Measurements from ENCODE around the gene TAS2R5. TPM values are rescaled to one million over a fixed set of nuclear protein-coding genes. Genes with fewer than 3 reads are reported as not detected.
"Not testable (repeated sequence)": the region's sequence is repeated elsewhere in the genome, so short reads cannot be mapped to it uniquely, and the experiment has no call there.

Gene TAS2R5
- total RNA-seq, 4 donors from 2014 or later = 2.3 to 3.8 (median 3.1) TPM

GRCh38 chr7:141754939-141755338, 35.1 kb upstream of the TAS2R5 start:
- WGBS, 2 donors = 86 to 94% methylated on average over 6 of the region's 6 CpGs
- H3K4me3 ChIP-seq (replicated peaks in 1 of 3) = no peak overlapping the region
- no peak overlapping the region for H3K27ac ChIP-seq
- intact Hi-C loops (cut with DNase I) = no loop called here
- no peaks in the 10 kb centered on the region for H3K9me3 ChIP-seq
- H3K4me1 ChIP-seq = no peaks in the 10 kb centered on the region
- TF ChIP-seq POLR2A (IDR thresholded peaks at IDR 0.05) = no peak
- TF ChIP-seq, protein P1, sequence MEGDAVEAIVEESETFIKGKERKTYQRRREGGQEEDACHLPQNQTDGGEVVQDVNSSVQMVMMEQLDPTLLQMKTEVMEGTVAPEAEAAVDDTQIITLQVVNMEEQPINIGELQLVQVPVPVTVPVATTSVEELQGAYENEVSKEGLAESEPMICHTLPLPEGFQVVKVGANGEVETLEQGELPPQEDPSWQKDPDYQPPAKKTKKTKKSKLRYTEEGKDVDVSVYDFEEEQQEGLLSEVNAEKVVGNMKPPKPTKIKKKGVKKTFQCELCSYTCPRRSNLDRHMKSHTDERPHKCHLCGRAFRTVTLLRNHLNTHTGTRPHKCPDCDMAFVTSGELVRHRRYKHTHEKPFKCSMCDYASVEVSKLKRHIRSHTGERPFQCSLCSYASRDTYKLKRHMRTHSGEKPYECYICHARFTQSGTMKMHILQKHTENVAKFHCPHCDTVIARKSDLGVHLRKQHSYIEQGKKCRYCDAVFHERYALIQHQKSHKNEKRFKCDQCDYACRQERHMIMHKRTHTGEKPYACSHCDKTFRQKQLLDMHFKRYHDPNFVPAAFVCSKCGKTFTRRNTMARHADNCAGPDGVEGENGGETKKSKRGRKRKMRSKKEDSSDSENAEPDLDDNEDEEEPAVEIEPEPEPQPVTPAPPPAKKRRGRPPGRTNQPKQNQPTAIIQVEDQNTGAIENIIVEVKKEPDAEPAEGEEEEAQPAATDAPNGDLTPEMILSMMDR (IDR thresholded peaks at IDR 0.05) = peak; percentile 9 to 46 (median 34)
- peaks cover 36 to 48% of the 10 kb centered on the region in 2 donors for H3K36me3 ChIP-seq
- H3K27me3 ChIP-seq = no peaks in the 10 kb centered on the region
- no peak for DNase-seq

DNA sequence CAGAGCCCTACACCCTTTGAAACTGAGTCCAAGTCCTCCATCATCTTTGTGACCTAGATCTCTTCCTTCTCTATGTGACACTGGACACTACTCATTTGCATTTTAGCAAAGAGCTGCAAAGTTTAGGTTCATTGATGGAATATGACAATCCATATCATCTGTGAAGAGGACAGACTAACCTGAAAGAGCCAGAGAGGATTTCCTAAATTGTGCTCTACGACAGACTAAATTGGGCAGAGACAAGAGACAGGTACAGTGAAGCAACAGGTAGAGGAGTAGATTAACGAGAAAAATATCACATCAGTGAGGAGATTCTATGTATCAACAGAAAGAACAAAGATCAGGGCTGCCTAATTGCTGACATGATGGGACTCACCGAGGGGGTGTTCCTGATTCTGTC, 26.2 kb upstream of the TAS2R5 start, which contains the start of gene TAS2R3:
TAS2R3 (plus strand) TSS at position 301 of the 400 bp plus-strand sequence; CDS start at position 363, 62 bp downstream.
- intact Hi-C loops (cut with DNase I) = no loop called here
- 95% methylated on average over 3 of the region's 3 CpGs for WGBS, 2 donors
- Histone ChIP-seq H3K36me3 (peaks cover 0 to 10% of the 10 kb centered on the region in 2 donors), H3K27me3 (no peaks in the 10 kb centered on the region), H3K9me3 (no peaks in the 10 kb centered on the region), H3K4me1 (no peaks in the 10 kb centered on the region), H3K4me3 (replicated peaks in 1 of 3) (no peak within 1 kb of the TSS), H3K27ac (no peak within 1 kb of the TSS)
- no peak for TF ChIP-seq POLR2A (IDR thresholded peaks at IDR 0.05)
- TF ChIP-seq, protein P1 (IDR thresholded peaks at IDR 0.05) = no peak
- no peak for DNase-seq

DNA sequence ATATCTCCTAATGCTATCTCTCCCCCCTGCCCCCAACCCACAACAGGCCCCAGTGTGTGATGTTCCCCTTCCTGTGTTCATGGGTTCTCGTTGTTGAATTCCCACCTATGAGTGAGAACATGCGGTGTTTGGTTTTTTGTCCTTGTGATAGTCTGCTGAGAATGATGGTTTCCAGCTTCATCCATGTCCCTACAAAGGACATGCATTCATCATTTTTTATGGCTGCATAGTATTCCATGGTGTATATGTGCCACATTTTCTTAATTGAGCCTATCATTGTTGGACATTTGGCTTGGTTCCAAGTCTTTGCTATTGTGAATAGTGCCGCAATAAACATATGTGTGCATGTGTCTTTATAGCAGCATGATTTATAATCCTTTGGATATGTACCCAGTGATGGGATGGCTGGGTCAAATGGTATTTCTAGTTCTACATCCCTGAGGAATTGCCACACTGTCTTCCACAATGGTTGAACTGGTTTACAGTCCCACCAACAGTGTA, 19.9 kb upstream of the TAS2R5 start:
- H3K4me1 ChIP-seq; intact Hi-C loops (cut with DNase I); H3K27me3 ChIP-seq; H3K4me3 ChIP-seq (replicated peaks in 1 of 3); H3K9me3 ChIP-seq; H3K36me3 ChIP-seq; DNase-seq; H3K27ac ChIP-seq: not testable (repeated sequence)
- WGBS, 2 donors = 95 to 97% methylated on average over 3 of the region's 3 CpGs

DNA sequence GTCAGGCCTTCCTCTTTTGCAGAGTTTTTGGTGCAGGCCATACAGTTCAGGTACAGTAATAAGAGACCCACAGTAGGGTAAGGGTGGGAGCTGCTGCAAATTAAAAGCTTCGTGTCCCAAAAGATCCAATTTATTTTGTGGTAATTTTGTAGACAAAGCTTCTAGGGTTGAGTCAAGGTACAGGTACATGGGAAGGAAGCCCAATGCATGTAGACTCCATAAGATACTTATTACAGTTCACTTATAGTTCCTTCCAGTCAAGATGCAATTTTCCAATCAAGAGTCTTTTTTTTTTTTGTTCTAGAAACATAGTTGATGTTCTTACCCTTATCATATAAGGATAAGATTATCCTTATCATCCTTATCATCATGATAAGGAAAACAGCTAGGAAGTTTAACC, 13.6 kb upstream of the TAS2R5 start, which contains the start of gene TAS2R4:
TAS2R4 (plus strand) TSS at position 301 of the 400 bp plus-strand sequence. CDS start 1,815 bp downstream, outside the sequence.
- Histone ChIP-seq H3K4me1 (no peaks in the 10 kb centered on the region), H3K36me3 (no peaks in the 10 kb centered on the region), H3K9me3 (no peaks in the 10 kb centered on the region), H3K27ac (no peak within 1 kb of the TSS), H3K4me3 (replicated peaks in 1 of 3) (no peak within 1 kb of the TSS), H3K27me3 (no peaks in the 10 kb centered on the region)
- 100% methylated on average over 1 of the region's 1 CpG for WGBS, 2 donors
- DNase-seq = no peak
- intact Hi-C loops (cut with DNase I) = no loop called here
- TF ChIP-seq, protein P1 (IDR thresholded peaks at IDR 0.05) = no peak
- no peak for TF ChIP-seq POLR2A (IDR thresholded peaks at IDR 0.05)

- Histone ChIP-seq H3K27ac (no peak overlapping the region), H3K27me3 (no peaks in the 10 kb centered on the region), H3K4me1 (no peaks in the 10 kb centered on the region), H3K9me3 (no peaks in the 10 kb centered on the region), H3K36me3 (no peaks in the 10 kb centered on the region), H3K4me3 (replicated peaks in 1 of 3) (no peak overlapping the region)
- intact Hi-C loops (cut with DNase I) = no loop called here
- peak; percentile 12 to 20 for DNase-seq
- WGBS, 2 donors = 72 to 74% methylated on average over 13 of the region's 13 CpGs
- TF ChIP-seq POLR2A (IDR thresholded peaks at IDR 0.05) = no peak
- TF ChIP-seq, protein P1 (IDR thresholded peaks at IDR 0.05) = peak; percentile 54 to 74 (median 58)
Measured at GRCh38 chr7:141785706-141786552, 4.1 kb upstream of the TAS2R5 start.

Measured in thyroid gland (tissue), 4 donors.